Parathyroid adenoma (tissue), 2 donors: ENCODE data around the gene DDT.
A peak's percentile ranks its signal among the peaks of the same experiment; 100 is the strongest.
"Not testable (repeated sequence)": the region's sequence is repeated elsewhere in the genome, so short reads cannot be mapped to it uniquely, and the experiment has no call there.

Experiments used
- H2AFZ ChIP-seq: fragments of 300-600 bp; sonication (generic); one replicate; pipeline ENCODE4 v1.7.0; 2017; ENCODE audit warnings: antibody characterized with exemption, mild to moderate bottlenecking
- H3K27ac ChIP-seq: fragments of 300-600 bp; sonication (generic); one replicate; pipeline ENCODE4 v1.7.0; 2017
- H3K27me3 ChIP-seq: fragments of 300-600 bp; sonication (generic); one replicate; pipeline ENCODE4 v1.7.0; 2017; ENCODE audit warnings: low read length; ENCODE audit not compliant: control insufficient read depth, insufficient read depth
- H3K36me3 ChIP-seq: fragments of 300-600 bp; sonication (generic); one replicate; pipeline ENCODE4 v1.7.0; 2017; ENCODE audit warnings: low read length; ENCODE audit not compliant: control insufficient read depth, insufficient read depth
- H3K4me1 ChIP-seq: fragments of 300-600 bp; sonication (generic); one replicate; pipeline ENCODE4 v1.7.0; 2017; ENCODE audit warnings: control low read depth
- H3K4me2 ChIP-seq: fragments of 300-600 bp; sonication (generic); one replicate; pipeline ENCODE4 v1.7.0; 2017; ENCODE audit warnings: low read length
- H3K4me3 ChIP-seq: fragments of 300-600 bp; sonication (generic); one replicate; pipeline ENCODE4 v1.7.0; 2017; ENCODE audit warnings: low read depth, low read length
- H3K79me2 ChIP-seq: fragments of 300-600 bp; sonication (generic); one replicate; pipeline ENCODE4 v1.7.0; 2017; ENCODE audit warnings: control low read depth
- H3K9ac ChIP-seq: fragments of 300-600 bp; sonication (generic); one replicate; pipeline ENCODE4 v1.7.0; 2017; ENCODE audit warnings: mild to moderate bottlenecking
- H3K9me3 ChIP-seq: fragments of 300-600 bp; sonication (generic); one replicate; pipeline ENCODE4 v1.7.0; 2017; ENCODE audit warnings: low read length; ENCODE audit not compliant: control insufficient read depth
- TF ChIP-seq, protein P1 (sequence below): fragments of 300-600 bp; sonication (generic); IDR thresholded peaks from one replicate; pipeline ENCODE4 v1.7.0; 2017; ENCODE audit warnings: antibody characterized with exemption, mild to moderate bottlenecking
- donor health status: primary hyperparathyroidism.

DDT gene

GRCh38 chr22:23940166-23940565, 34.1 kb downstream of the DDT start:
- not testable (repeated sequence) for H3K9ac ChIP-seq, H3K79me2 ChIP-seq, H3K4me1 ChIP-seq, H3K36me3 ChIP-seq, H3K4me3 ChIP-seq, H3K9me3 ChIP-seq, H2AFZ ChIP-seq, H3K4me2 ChIP-seq, H3K27me3 ChIP-seq, H3K27ac ChIP-seq

DNA sequence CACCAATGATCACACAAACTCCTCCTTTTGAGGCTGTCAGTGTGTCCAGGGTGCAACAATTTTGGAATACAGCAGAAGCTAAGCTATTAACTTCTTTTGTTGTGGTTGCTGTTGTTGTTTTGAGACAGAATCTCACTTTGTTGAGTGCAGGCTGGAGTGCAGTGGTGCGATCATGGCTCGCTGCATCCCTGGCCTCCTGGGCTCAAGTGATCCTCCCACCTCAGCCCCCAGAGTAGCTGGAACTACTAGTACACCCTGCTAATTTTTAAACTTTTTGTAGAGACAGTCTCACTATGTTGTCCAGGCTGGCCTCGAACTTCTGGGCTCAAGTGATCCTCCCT, 35.3 kb downstream of the DDT start:
- no peak overlapping the region for H3K4me3 ChIP-seq
- H3K4me1 ChIP-seq, result no peaks in the 10 kb centered on the region
- H3K4me2 ChIP-seq, result no peak overlapping the region
- H2AFZ ChIP-seq, result no peak overlapping the region
- peak overlapping the region; percentile 44 for H3K27ac ChIP-seq
- H3K27me3 ChIP-seq, result no peaks in the 10 kb centered on the region
- H3K79me2 ChIP-seq, result no peaks in the 10 kb centered on the region
- no peak overlapping the region for H3K9ac ChIP-seq
- no peaks in the 10 kb centered on the region for H3K36me3 ChIP-seq
- no peaks in the 10 kb centered on the region for H3K9me3 ChIP-seq
- TF ChIP-seq, protein P1, sequence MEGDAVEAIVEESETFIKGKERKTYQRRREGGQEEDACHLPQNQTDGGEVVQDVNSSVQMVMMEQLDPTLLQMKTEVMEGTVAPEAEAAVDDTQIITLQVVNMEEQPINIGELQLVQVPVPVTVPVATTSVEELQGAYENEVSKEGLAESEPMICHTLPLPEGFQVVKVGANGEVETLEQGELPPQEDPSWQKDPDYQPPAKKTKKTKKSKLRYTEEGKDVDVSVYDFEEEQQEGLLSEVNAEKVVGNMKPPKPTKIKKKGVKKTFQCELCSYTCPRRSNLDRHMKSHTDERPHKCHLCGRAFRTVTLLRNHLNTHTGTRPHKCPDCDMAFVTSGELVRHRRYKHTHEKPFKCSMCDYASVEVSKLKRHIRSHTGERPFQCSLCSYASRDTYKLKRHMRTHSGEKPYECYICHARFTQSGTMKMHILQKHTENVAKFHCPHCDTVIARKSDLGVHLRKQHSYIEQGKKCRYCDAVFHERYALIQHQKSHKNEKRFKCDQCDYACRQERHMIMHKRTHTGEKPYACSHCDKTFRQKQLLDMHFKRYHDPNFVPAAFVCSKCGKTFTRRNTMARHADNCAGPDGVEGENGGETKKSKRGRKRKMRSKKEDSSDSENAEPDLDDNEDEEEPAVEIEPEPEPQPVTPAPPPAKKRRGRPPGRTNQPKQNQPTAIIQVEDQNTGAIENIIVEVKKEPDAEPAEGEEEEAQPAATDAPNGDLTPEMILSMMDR, result no peak

DNA sequence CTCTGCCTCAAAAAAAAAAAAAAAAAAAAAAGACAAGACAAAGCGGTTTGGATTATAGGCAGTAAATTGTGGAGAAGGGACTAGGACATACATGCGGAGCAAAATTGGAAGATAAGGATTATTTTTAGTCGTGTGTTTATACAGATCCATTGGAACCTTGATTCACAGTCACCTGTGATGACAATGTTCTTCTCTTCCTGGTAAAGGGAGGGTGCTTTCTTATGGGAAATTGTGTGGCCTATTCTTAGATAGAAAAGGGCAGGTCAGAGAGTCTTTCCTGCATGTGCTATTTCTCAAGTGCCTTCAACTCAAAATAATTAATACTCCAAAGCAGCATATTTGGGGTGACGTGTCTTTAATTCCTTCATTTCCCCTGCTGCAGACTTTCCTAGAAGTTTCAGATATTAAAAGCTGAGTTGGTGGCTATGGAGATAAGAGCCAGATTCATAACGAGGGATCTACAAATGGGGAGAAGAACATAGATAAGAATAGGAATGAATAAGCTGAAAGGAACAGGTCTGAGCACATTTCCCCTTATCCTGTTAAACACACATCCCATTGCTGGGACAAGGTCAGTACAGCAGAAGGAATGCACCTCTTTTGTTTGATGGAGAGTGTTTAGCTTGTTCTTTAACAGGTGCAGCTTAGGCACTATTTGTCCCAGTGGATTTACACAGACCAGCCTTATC, 35.8 kb downstream of the DDT start:
- Histone ChIP-seq H3K79me2 (no peaks in the 10 kb centered on the region), H3K27me3 (no peaks in the 10 kb centered on the region), H3K4me3 (no peak overlapping the region), H3K27ac (peak overlapping the region; percentile 44), H2AFZ (no peak overlapping the region), H3K9me3 (no peaks in the 10 kb centered on the region), H3K4me1 (no peaks in the 10 kb centered on the region), H3K36me3 (no peaks in the 10 kb centered on the region), H3K4me2 (no peak overlapping the region), H3K9ac (no peak overlapping the region)
- TF ChIP-seq, protein P1, result no peak

GRCh38 chr22:23926561-23926960, 47.7 kb downstream of the DDT start:
- Histone ChIP-seq H3K79me2 (no peaks in the 10 kb centered on the region), H3K4me1 (peaks cover 11% of the 10 kb centered on the region), H3K9me3 (no peaks in the 10 kb centered on the region), H3K4me2 (no peak overlapping the region), H3K36me3 (no peaks in the 10 kb centered on the region), H2AFZ (no peak overlapping the region), H3K4me3 (no peak overlapping the region), H3K27me3 (no peaks in the 10 kb centered on the region), H3K9ac (no peak overlapping the region), H3K27ac (no peak overlapping the region)
- TF ChIP-seq, protein P1, result no peak

DNA sequence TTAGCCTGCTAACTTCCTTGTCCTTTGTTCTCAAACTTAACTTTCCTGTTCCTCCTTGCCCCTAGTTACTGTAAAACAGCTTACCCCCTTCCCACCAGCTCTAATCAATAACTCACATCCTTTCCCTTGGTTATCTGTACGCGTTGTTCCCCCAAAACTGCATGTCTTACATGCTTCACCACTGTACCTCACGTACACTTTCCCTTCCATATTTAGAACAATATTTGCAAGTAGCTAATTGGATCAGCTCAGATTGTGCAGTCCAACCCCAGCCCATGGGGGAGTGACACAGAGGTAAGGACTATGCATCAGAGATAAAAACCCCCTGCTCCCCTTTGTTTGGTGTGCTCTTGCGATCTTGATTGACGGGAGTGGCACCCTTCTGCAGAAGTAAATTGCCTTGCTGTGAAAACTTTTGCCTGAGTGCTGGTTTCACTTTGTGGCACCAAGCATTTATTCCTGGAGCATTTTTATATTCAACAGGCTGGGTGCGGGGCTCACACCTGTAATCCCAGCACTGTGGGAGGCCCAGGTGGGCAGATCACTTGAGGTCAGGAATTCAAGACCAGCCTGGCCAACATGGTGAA, 49.1 kb downstream of the DDT start:
- no peaks in the 10 kb centered on the region for H3K9me3 ChIP-seq
- no peaks in the 10 kb centered on the region for H3K27me3 ChIP-seq
- no peak overlapping the region for H3K27ac ChIP-seq
- no peaks in the 10 kb centered on the region for H3K79me2 ChIP-seq
- H3K36me3 ChIP-seq, result no peaks in the 10 kb centered on the region
- H3K4me2 ChIP-seq, result no peak overlapping the region
- H3K4me1 ChIP-seq, result peaks cover 7% of the 10 kb centered on the region
- no peak overlapping the region for H3K9ac ChIP-seq
- no peak overlapping the region for H3K4me3 ChIP-seq
- TF ChIP-seq, protein P1, result no peak
- H2AFZ ChIP-seq, result no peak overlapping the region
